Stimulated activated naive CD8-positive, alpha-beta T cell treated with anti-CD3 and anti-CD28 coated beads, Interleukin-15, amount 100 ng/mL, for 72 hours (primary cell): Measurements from ENCODE around the gene ARPC5L.
A peak's percentile ranks its signal among the peaks of the same experiment; 100 is the strongest.
"Not testable (repeated sequence)": the region's sequence is repeated elsewhere in the genome, so short reads cannot be mapped to it uniquely, and the experiment has no call there.

ENCODE experiments used
- ATAC-seq: fragments of 150-1000 bp; cut with Tn5 transposase; 2 replicates; pipeline ENCODE4 v1.10.0; 2021; ENCODE audit warnings: mild to moderate bottlenecking, moderate library complexity
- DNase-seq, 2 donors: peaks; one replicate each; pipeline ENCODE4 v3.0.0; 2021 to 2022
- H3K27ac Mint-ChIP-seq, 2 donors: one replicate each; pipeline ENCODE4 v1.8.0; 2022; ENCODE audit warnings: mild to moderate bottlenecking in 2 of 2, mixed read lengths in 2 of 2, moderate library complexity in 2 of 2
- H3K27me3 Mint-ChIP-seq: one replicate; pipeline ENCODE4 v1.8.0; 2022; ENCODE audit warnings: mixed read lengths
- H3K4me1 Mint-ChIP-seq: one replicate; pipeline ENCODE4 v1.8.0; 2022; ENCODE audit warnings: mild to moderate bottlenecking, mixed read lengths
- H3K4me3 Mint-ChIP-seq, 2 donors: one replicate each; pipeline ENCODE4 v1.8.0; 2022; ENCODE audit warnings: mild to moderate bottlenecking in 2 of 2, mixed read lengths in 2 of 2, moderate library complexity in 1 of 2
- H3K9me3 Mint-ChIP-seq, 2 donors: one replicate each; pipeline ENCODE4 v1.8.0; 2022; ENCODE audit warnings: mixed read lengths in 2 of 2

ARPC5L gene

GRCh38 chr9:124835026-124835557 lies 26.8 kb upstream of the ARPC5L start:
- Mint-ChIP-seq H3K9me3 (no peaks in the 10 kb centered on the region), H3K27ac (no peak overlapping the region), H3K4me1 (no peaks in the 10 kb centered on the region), H3K4me3 (no peak overlapping the region), H3K27me3 (peaks cover 52% of the 10 kb centered on the region)
- DNase-seq (no peak), ATAC-seq (no peak)

DNA sequence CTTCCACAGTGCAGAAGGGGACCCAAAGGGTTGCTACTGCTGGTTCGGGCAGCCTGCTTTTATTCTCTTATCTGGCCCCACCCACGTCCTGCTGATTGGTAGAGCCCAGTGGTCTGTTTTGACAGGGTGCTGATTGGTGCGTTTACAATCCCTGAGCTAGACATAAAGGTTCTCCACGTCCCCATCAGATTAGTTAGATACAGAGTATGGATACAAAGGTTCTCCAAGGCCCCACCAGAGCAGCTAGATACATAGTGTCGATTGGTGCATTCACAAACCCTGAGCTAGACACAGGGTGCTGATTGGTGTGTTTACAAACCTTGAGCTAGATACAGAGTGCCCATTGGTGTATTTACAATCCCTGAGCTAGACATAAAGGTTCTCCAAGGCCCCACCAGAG lies 23.8 kb upstream of the ARPC5L start:
- DNase-seq, H3K4me3 Mint-ChIP-seq, H3K27ac Mint-ChIP-seq, H3K9me3 Mint-ChIP-seq, H3K4me1 Mint-ChIP-seq, ATAC-seq: not testable (repeated sequence)
- H3K27me3 Mint-ChIP-seq, result peaks cover 51% of the 10 kb centered on the region

DNA sequence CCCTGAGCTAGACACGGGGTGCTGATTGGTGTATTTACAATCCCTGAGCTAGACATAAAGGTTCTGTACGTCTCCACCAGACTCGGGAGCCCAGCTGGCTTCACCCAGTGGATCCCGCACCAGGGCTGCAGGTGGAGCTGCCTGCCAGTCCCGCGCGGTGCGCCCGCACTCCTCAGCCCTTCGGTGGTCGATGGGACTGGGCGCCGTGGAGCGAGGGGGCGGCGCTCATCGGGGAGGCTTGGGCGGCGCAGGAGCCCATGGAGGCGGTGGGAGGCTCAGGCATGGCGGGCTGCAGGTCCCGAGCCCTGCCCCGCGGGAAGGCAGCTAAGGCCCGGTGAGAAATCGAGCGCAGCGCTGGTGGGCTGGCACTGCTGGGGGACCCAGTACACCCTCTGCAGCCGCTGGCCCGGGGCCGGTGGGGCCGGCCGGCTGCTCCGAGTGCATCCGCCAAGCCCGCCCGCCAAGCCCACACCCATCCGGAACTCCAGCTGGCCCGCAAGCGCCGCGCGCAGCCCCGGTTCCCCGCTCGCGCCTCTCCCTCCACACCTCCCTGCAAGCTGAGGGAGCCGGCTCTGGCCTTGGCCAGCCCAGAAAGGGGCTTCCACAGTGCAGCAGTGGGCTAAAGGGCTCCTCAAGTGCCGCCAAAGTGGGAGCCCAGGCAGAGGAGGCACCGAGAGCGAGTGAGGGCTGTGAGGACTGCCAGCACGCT lies 23.2 kb upstream of the ARPC5L start:
- H3K4me3 Mint-ChIP-seq, result peak overlapping the region in 1 of 2 donors; percentile 35
- H3K9me3 Mint-ChIP-seq, H3K27ac Mint-ChIP-seq, H3K4me1 Mint-ChIP-seq, ATAC-seq, DNase-seq: not testable (repeated sequence)
- H3K27me3 Mint-ChIP-seq, result peaks cover 51% of the 10 kb centered on the region

GRCh38 chr9:124839612-124840299 lies 22.2 kb upstream of the ARPC5L start:
- H3K27me3 Mint-ChIP-seq, result peaks cover 44% of the 10 kb centered on the region
- ATAC-seq (no peak), DNase-seq (no peak)
- peak overlapping the region in 1 of 2 donors; percentile 19 for H3K27ac Mint-ChIP-seq
- no peaks in the 10 kb centered on the region for H3K4me1 Mint-ChIP-seq
- H3K9me3 Mint-ChIP-seq, result no peaks in the 10 kb centered on the region
- peak overlapping the region in 1 of 2 donors; percentile 18 for H3K4me3 Mint-ChIP-seq

DNA sequence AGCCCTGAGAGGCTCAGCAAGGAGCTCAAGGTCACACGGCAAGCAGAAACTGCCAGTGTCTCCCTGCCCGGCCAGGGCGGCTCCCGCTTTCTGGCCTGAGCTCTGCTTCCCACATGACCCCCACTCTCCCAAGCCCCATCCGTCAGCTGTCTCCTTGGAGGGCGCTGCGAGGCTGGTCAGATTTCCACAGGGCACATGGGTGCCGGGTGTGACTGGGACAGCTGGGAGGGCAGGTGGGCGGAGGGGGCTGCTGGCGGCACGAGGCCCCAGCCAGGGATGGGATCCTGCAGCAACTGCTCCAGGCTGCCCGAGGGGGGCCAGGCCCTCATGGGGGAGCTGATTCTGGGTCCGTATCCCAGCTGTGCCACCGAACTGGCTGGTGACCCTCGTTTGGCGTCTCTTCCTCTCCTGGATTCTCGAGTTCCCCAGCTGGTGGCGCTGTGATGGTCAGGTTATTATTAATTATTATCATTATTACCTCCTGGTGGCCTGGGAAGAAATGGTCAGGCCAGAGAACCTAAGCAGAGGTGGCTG lies 21.6 kb upstream of the ARPC5L start:
- Mint-ChIP-seq H3K27me3 (peaks cover 43% of the 10 kb centered on the region), H3K27ac (no peak overlapping the region), H3K4me3 (no peak overlapping the region), H3K4me1 (no peaks in the 10 kb centered on the region), H3K9me3 (no peaks in the 10 kb centered on the region)
- ATAC-seq (no peak), DNase-seq (no peak)

DNA sequence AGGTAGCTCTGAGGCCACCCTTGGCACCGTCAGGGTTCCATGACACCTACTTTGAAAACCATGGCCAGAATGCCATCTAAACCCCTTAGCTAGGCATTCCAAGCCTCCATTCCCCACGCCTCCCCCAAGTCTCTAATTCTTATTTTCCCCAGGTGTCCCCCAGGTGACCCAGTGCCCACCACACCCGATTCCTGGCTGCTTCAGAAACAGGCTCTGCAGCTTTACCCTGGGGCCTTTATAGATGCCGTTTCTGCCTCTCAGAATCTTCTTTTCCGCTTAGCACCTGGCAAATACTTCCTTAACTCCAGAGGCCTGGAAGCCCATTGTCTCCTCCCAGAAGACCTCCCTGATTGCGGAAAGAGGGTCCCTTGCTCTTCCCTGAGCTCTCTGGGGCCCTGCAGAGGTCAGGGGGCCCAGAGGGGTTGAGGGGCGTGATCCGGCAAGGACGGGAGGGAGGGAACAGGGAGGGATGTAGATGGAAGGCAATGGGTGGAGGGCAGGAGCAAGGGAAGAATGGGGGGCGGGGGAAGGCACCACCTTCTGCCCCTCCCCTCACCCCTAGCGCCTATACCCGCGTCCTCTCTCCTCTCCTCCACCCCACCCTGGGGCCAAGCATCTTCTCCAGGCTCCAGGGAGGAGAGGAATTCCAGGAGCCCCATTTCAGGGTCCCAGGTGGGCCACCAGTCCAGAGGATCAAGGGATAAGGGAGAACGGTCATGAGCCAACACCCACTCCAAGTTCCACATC lies 20.7 kb upstream of the ARPC5L start:
- ATAC-seq, result no peak
- no peaks in the 10 kb centered on the region for H3K4me1 Mint-ChIP-seq
- H3K27me3 Mint-ChIP-seq, result peaks cover 52% of the 10 kb centered on the region
- H3K9me3 Mint-ChIP-seq, result no peaks in the 10 kb centered on the region
- no peak overlapping the region for H3K27ac Mint-ChIP-seq
- no peak overlapping the region for H3K4me3 Mint-ChIP-seq
- no peak for DNase-seq

- Mint-ChIP-seq H3K27me3 (peaks cover 56% of the 10 kb centered on the region), H3K4me1 (no peaks in the 10 kb centered on the region), H3K4me3 (no peak overlapping the region), H3K9me3 (no peaks in the 10 kb centered on the region), H3K27ac (no peak overlapping the region)
- no peak for ATAC-seq
- DNase-seq, result no peak
Measured at GRCh38 chr9:124843456-124844034, 18.4 kb upstream of the ARPC5L start.

GRCh38 chr9:124844291-124844690 lies 17.6 kb upstream of the ARPC5L start:
- peaks cover 55% of the 10 kb centered on the region for H3K27me3 Mint-ChIP-seq
- no peak overlapping the region for H3K4me3 Mint-ChIP-seq
- DNase-seq (no peak), ATAC-seq (no peak)
- no peaks in the 10 kb centered on the region for H3K9me3 Mint-ChIP-seq
- no peaks in the 10 kb centered on the region for H3K4me1 Mint-ChIP-seq
- no peak overlapping the region for H3K27ac Mint-ChIP-seq

- H3K4me3 Mint-ChIP-seq, H3K27ac Mint-ChIP-seq, ATAC-seq, H3K9me3 Mint-ChIP-seq, H3K4me1 Mint-ChIP-seq, DNase-seq: not testable (repeated sequence)
- H3K27me3 Mint-ChIP-seq, result peaks cover 56% of the 10 kb centered on the region
Measured at GRCh38 chr9:124846467-124846866, 15.5 kb upstream of the ARPC5L start.

DNA sequence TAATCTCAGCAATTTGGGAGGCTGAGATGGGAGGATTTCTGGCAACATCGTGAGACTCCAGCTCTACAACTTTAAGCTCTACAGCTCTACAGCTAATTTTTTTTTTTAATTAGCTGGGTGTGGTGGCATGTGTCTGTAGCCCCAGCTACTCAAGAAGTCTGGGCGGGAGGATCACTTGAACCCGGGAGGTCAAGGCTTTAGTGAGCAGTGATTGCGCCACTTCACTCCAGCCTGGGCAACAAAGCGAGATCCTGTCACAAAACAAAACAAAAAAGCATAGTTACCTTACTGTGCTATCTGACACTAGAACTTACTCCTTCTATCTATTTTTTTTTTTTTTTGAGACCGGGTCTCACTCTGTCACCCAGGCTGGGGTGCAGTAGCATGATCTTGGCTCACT lies 15.0 kb upstream of the ARPC5L start:
- Mint-ChIP-seq H3K4me1 (no peaks in the 10 kb centered on the region), H3K27me3 (peaks cover 61% of the 10 kb centered on the region), H3K27ac (no peak overlapping the region), H3K9me3 (no peaks in the 10 kb centered on the region), H3K4me3 (no peak overlapping the region)
- DNase-seq (no peak), ATAC-seq (no peak)

DNA sequence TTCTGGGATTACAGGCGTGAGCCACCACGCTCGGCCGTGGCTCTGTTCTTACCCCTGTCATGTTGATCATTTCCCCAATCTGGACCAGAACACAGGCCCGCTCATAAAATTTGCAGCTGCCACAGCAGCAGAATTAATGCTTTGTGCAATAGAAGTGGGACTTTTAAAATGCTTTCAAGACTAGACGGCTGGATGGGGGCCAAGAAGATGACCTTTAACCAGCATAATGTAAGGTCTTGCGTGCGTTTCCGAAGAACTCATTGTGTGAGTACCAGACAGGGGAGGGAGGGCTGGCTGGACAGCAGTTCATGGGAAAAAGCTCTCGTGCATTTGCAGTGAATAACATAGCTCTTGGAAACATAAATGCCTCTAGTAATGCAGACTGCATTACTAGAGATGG lies 12.1 kb upstream of the ARPC5L start:
- ATAC-seq (no peak), DNase-seq (no peak)
- Mint-ChIP-seq H3K4me3 (no peak overlapping the region), H3K27ac (no peak overlapping the region), H3K27me3 (peaks cover 71% of the 10 kb centered on the region), H3K4me1 (peaks cover 18% of the 10 kb centered on the region), H3K9me3 (no peaks in the 10 kb centered on the region)

DNA sequence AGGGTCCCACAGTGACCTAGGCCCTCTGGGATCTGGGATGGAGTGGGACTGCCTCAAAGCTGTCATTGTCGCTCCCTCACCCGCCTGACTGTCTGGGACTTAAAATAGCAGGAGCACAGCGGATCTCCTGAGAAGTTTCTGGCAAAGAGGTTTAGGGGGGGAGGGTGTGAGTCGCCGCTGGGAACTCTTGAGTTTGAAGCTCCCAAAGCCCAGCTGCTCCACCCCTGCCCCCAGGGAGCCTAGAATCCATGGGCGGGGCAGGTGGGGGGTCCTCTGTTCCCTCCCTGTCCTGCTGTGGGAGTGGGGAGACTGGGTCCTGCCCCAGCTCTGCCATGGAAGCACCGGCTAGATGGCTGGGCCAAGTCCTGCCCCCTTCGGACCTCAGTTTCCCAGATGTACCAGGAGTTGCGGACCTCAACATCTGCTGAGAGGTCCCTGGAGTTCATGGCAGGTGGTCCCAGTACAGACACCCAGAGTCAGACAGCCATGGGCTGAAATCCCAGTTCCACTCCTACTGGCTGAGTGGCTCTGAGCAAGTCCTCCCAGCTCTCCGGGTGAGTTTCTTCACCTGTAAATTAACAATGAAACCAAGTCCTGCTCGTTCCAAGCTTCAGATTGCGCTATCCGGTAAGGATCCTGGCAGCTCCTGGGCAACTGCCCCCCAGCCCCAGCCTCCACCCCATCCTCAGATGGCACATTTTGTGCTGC lies 9.7 kb upstream of the ARPC5L start:
- peak overlapping the region; percentile 59 to 71 for H3K4me3 Mint-ChIP-seq

GRCh38 chr9:124852829-124853531 lies 8.9 kb upstream of the ARPC5L start, which contains the start of gene WDR38:
TSS of gene WDR38 (plus strand) at chr9:124853460. CDS start at chr9:124853532, 72 bp downstream.
- Mint-ChIP-seq H3K4me1 (peaks cover 32% of the 10 kb centered on the region), H3K4me3 (peak within 1 kb of the TSS; percentile 59 to 71), H3K27me3 (peaks cover 45% of the 10 kb centered on the region), H3K9me3 (no peaks in the 10 kb centered on the region), H3K27ac (peak within 1 kb of the TSS in 1 of 2 donors; percentile 32)
- DNase-seq (peak; percentile 87 to 89), ATAC-seq (peak; percentile 87)

More for the DNA sequence above, 9.7 kb upstream of the ARPC5L start:
- no peak for ATAC-seq
- Mint-ChIP-seq H3K27me3 (peaks cover 52% of the 10 kb centered on the region), H3K4me1 (peaks cover 25% of the 10 kb centered on the region), H3K27ac (no peak overlapping the region), H3K9me3 (no peaks in the 10 kb centered on the region)
- DNase-seq, result no peak

- no peak for DNase-seq
- H3K4me3 Mint-ChIP-seq, result peak overlapping the region; percentile 59 to 71
Measured at GRCh38 chr9:124853605-124854143, 8.3 kb upstream of the ARPC5L start.

More at GRCh38 chr9:124853605-124854143, 8.3 kb upstream of the ARPC5L start:
- H3K27me3 Mint-ChIP-seq, result peaks cover 39% of the 10 kb centered on the region
- peaks cover 39% of the 10 kb centered on the region for H3K4me1 Mint-ChIP-seq
- no peaks in the 10 kb centered on the region for H3K9me3 Mint-ChIP-seq
- peak overlapping the region in 1 of 2 donors; percentile 32 for H3K27ac Mint-ChIP-seq
- no peak for ATAC-seq
